Esophagus muscularis mucosa (tissue), 4 donors: ENCODE results near the gene RNU5B-1.

Experiments
- EP300 ChIP-seq: sonication (generic); formaldehyde crosslinking; IDR thresholded peaks from one replicate; pipeline ENCODE4 v1.6.1; 2017; ENCODE audit warnings: antibody characterized with exemption
- POLR2A ChIP-seq: fragments of 450-650 bp; IDR thresholded peaks from one replicate; pipeline ENCODE4 v1.6.1; 2017; ENCODE audit warnings: antibody characterized with exemption, moderate library complexity, mild to moderate bottlenecking, low read depth
- POLR2AphosphoS5 ChIP-seq, 2 donors: sonication (generic); formaldehyde crosslinking; IDR thresholded peaks; one replicate each; pipeline ENCODE4 v1.6.1; 2017; ENCODE audit warnings: antibody characterized with exemption in 2 of 2
- TF ChIP-seq, protein P1 (sequence below), 3 experiments: fragments of 200-600 bp in 2 of 3; fragments of 450-650 bp in 1 of 3; sonication (generic) in 2 of 3; IDR thresholded peaks; one replicate each; pipeline ENCODE4 v1.5.1; 2017 to 2019; ENCODE audit warnings: antibody characterized with exemption in 3 of 3, mild to moderate bottlenecking in 2 of 3, moderate library complexity in 1 of 3

GRCh38 chr15:65329984-65330735 lies 25.7 kb downstream of the RNU5B-1 start:
- TF ChIP-seq POLR2A (no peak), POLR2AphosphoS5 (IDR thresholded peaks at IDR 0.05) (no peak), EP300 (no peak)
- TF ChIP-seq, protein P1, sequence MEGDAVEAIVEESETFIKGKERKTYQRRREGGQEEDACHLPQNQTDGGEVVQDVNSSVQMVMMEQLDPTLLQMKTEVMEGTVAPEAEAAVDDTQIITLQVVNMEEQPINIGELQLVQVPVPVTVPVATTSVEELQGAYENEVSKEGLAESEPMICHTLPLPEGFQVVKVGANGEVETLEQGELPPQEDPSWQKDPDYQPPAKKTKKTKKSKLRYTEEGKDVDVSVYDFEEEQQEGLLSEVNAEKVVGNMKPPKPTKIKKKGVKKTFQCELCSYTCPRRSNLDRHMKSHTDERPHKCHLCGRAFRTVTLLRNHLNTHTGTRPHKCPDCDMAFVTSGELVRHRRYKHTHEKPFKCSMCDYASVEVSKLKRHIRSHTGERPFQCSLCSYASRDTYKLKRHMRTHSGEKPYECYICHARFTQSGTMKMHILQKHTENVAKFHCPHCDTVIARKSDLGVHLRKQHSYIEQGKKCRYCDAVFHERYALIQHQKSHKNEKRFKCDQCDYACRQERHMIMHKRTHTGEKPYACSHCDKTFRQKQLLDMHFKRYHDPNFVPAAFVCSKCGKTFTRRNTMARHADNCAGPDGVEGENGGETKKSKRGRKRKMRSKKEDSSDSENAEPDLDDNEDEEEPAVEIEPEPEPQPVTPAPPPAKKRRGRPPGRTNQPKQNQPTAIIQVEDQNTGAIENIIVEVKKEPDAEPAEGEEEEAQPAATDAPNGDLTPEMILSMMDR (IDR thresholded peaks at IDR 0.05) = no peak
